Activated T-cell treated with anti-CD3 and anti-CD28 coated beads, Interleukin-2, amount 50 U/mL, for 4 hours (primary cell): ENCODE measurements around the gene PCDHB13. TPM values are rescaled to one million over a fixed set of nuclear protein-coding genes. Genes with fewer than 3 reads are reported as not detected.
"Not testable (repeated sequence)": the region's sequence is repeated elsewhere in the genome, so short reads cannot be mapped to it uniquely, and the experiment has no call there.

Experiments
- ATAC-seq, 2 donors: fragments of 200-7000 bp; cut with Tn5 transposase; one replicate each; pipeline ENCODE4 v1.10.0; 2021
- DNase-seq: peaks from one replicate; pipeline ENCODE4 v3.0.0-alpha.2; 2020
- H3K27me3 Mint-ChIP-seq: one replicate; pipeline ENCODE4 v1.8.0; 2021; ENCODE audit warnings: low read depth, mixed read lengths
- H3K36me3 Mint-ChIP-seq: one replicate; pipeline ENCODE4 v1.8.0; 2022; ENCODE audit warnings: mixed read lengths; ENCODE audit not compliant: insufficient read depth
- H3K4me1 Mint-ChIP-seq: one replicate; pipeline ENCODE4 v1.8.0; 2021; ENCODE audit warnings: low read depth, mixed read lengths
- H3K4me3 Mint-ChIP-seq: one replicate; pipeline ENCODE4 v1.8.0; 2021; ENCODE audit warnings: mild to moderate bottlenecking, moderate library complexity, mixed read lengths
- H3K9me3 Mint-ChIP-seq: one replicate; pipeline ENCODE4 v1.8.0; 2021; ENCODE audit warnings: mixed read lengths
- total RNA-seq, 3 donors: library from RNA; stranded (reverse); gene quantifications; one replicate each; pipeline ENCODE4 v1.2.1, GENCODE V29; 2021

The PCDHB13 gene
- total RNA-seq, 3 donors from 2014 or later, result 0.08 to 0.16 (median 0.10) TPM

DNA sequence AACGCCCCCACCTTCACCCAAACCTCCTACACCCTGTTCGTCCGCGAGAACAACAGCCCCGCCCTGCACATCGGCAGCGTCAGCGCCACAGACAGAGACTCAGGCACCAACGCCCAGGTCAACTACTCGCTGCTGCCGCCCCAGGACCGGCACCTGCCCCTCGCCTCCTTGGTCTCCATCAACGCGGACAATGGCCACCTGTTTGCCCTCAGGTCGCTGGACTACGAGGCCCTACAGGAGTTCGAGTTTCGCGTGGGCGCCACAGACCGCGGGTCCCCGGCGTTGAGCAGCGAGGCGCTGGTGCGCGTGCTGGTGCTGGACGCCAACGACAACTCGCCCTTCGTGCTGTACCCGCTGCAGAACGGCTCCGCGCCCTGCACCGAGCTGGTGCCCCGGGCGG, 11.1 kb downstream of the PCDHB13 start:
- H3K27me3 Mint-ChIP-seq, result peaks cover 38% of the 10 kb centered on the region
- not testable (repeated sequence) for ATAC-seq, H3K4me3 Mint-ChIP-seq, H3K36me3 Mint-ChIP-seq, DNase-seq, H3K4me1 Mint-ChIP-seq
- H3K9me3 Mint-ChIP-seq, result peaks cover 18% of the 10 kb centered on the region

DNA sequence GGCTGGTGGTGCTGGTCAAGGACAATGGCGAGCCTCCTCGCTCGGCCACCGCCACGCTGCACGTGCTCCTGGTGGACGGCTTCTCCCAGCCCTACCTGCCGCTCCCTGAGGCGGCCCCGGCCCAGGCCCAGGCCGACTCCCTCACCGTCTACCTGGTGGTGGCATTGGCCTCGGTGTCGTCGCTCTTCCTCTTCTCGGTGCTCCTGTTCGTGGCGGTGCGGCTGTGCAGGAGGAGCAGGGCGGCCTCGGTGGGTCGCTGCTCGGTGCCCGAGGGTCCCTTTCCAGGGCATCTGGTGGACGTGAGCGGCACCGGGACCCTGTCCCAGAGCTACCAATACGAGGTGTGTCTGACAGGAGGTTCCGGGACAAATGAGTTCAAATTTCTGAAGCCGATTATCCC, 11.7 kb downstream of the PCDHB13 start:
- not testable (repeated sequence) for ATAC-seq, H3K4me3 Mint-ChIP-seq, H3K36me3 Mint-ChIP-seq, H3K4me1 Mint-ChIP-seq, DNase-seq
- H3K27me3 Mint-ChIP-seq, result peaks cover 36% of the 10 kb centered on the region
- H3K9me3 Mint-ChIP-seq, result peaks cover 15% of the 10 kb centered on the region

DNA sequence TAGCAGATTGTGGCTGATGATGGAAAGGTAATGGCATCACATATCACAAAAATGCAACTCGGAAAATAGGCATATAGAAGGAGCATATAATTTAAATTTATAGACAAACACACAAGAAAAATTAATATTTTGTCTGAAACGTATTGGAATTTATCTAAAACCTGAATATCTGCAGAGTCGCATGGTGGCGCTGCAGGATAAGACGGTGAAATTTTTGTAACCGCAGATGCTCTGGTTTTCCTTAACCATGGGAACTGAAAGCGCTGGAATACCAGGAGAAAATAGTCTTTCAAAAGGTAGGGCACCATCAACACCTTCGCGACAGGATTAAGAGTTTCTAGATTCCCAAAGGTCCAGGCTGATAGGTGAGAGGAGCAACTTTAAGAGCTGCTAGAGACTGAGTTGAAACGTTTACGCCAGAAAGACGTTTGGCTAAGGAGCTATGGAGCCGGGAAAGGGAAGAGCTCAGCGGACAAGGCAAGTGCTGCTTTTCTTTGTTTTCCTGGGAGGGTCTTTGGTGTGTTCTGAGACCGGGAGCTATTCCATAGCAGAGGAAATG, 20.5 kb downstream of the PCDHB13 start:
- Mint-ChIP-seq H3K4me3 (no peak overlapping the region), H3K36me3 (peaks cover 5% of the 10 kb centered on the region), H3K4me1 (no peaks in the 10 kb centered on the region), H3K27me3 (peaks cover 35% of the 10 kb centered on the region), H3K9me3 (peaks cover 47% of the 10 kb centered on the region)
- DNase-seq (no peak), ATAC-seq (no peak)

DNA sequence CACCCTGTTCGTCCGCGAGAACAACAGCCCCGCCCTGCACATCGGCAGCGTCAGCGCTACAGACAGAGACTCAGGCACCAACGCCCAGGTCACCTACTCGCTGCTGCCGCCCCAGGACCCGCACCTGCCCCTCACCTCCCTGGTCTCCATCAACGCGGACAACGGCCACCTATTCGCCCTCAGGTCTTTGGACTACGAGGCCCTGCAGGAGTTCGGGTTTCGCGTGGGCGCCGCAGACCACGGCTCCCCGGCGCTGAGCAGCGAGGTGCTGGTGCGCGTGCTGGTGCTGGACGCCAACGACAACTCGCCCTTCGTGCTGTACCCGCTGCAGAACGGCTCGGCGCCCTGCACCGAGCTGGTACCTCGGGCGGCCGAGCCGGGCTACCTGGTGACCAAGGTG, 22.2 kb downstream of the PCDHB13 start:
- Mint-ChIP-seq H3K27me3 (peaks cover 53% of the 10 kb centered on the region), H3K9me3 (peaks cover 63% of the 10 kb centered on the region), H3K36me3 (peaks cover 12% of the 10 kb centered on the region)
- H3K4me3 Mint-ChIP-seq, H3K4me1 Mint-ChIP-seq, DNase-seq, ATAC-seq: not testable (repeated sequence)

DNA sequence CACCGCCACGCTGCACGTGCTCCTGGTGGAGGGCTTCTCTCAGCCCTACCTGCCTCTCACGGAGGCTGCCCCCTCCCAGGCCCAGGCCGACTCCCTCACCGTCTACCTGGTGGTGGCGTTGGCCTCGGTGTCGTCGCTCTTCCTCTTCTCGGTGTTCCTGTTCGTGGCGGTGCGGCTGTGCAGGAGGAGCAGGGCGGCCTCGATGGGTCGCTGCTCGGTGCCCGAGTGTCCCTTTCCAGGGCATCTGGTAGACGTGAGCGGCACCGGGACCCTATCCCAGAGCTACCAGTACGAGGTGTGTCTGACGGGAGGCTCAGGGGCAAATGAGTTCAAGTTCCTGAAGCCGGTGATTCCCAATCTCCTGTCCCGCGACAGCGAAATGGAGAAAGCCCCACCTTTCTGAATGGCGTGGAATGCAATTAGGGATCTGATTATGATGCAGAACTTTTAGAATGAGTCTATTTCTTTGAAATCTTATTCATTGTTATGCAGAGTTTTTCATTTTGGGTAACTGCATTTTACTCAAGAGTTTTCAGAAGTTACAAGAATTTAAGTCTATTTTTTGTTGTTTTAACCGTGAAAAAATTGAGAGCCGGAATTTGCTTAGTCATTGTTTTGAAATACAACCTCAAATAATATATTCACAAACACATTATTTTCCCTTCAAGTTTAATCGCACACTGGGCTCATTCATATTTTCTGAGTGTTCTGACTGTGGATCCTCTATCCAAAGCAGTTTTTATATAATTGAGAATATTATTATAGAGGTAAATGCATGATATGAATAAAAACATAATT, 23.0 kb downstream of the PCDHB13 start:
- peaks cover 57% of the 10 kb centered on the region for H3K9me3 Mint-ChIP-seq
- H3K4me1 Mint-ChIP-seq, result no peaks in the 10 kb centered on the region
- peaks cover 56% of the 10 kb centered on the region for H3K27me3 Mint-ChIP-seq
- ATAC-seq, result no peak
- peaks cover 12% of the 10 kb centered on the region for H3K36me3 Mint-ChIP-seq
- DNase-seq, result no peak
- no peak overlapping the region for H3K4me3 Mint-ChIP-seq

DNA sequence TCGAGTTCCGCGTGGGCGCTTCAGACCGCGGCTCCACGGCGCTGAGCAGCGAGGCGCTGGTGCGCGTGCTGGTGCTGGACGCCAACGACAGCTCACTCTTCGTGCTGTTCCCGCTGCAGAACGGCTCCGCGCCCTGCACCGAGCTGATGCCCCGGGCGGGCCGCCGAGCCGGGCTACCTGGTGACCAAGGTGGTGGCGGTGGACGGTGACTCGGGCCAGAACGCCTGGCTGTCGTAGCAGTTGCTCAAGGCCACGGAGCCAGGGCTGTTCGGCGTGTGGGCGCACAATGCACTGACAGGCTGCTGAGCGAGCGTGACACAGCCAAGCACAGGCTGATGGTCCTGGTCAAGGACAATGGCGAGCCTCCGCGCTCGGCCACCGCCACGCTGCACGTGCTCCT, 27.8 kb downstream of the PCDHB13 start:
- Mint-ChIP-seq H3K4me1 (no peaks in the 10 kb centered on the region), H3K27me3 (peaks cover 60% of the 10 kb centered on the region), H3K9me3 (peaks cover 53% of the 10 kb centered on the region), H3K4me3 (no peak overlapping the region), H3K36me3 (peaks cover 9% of the 10 kb centered on the region)
- ATAC-seq (no peak), DNase-seq (no peak)

DNA sequence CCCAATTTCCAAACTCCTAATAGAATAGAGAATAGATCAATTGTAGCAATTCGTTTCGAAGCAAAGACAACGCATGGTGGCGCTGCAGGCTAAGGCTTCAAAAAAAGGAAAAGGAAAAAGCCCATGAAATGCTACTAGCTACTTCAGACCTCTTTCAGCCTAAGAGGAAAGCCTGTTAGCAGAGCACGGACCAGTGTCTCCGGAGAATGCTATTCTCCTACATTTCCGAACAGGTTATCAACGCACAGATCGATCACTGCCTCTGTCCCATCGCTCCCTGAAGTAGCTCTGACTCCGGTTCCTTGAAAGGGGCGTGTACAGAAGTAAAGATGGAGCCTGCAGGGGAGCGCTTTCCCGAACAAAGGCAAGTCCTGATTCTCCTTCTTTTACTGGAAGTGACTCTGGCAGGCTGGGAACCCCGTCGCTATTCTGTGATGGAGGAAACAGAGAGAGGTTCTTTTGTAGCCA, 31.6 kb downstream of the PCDHB13 start, which contains the start of gene PCDHB15:
Gene PCDHB15 (plus strand): TSS at position 146 of the 468 bp plus-strand sequence. CDS start 184 bp downstream, at position 330.
- Mint-ChIP-seq H3K27me3 (peaks cover 43% of the 10 kb centered on the region), H3K36me3 (peaks cover 8% of the 10 kb centered on the region), H3K4me1 (no peaks in the 10 kb centered on the region), H3K9me3 (peaks cover 59% of the 10 kb centered on the region), H3K4me3 (no peak within 1 kb of the TSS)
- ATAC-seq (no peak), DNase-seq (no peak)

DNA sequence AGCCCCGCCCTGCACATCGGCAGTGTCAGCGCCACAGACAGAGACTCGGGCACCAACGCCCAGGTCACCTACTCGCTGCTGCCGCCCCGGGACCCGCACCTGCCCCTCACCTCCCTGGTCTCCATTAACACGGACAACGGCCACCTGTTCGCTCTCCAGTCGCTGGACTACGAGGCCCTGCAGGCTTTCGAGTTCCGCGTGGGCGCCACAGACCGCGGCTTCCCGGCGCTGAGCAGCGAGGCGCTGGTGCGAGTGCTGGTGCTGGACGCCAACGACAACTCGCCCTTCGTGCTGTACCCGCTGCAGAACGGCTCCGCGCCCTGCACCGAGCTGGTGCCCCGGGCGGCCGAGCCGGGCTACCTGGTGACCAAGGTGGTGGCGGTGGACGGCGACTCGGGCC, 33.3 kb downstream of the PCDHB13 start:
- not testable (repeated sequence) for DNase-seq, H3K36me3 Mint-ChIP-seq, ATAC-seq, H3K4me1 Mint-ChIP-seq, H3K4me3 Mint-ChIP-seq
- Mint-ChIP-seq H3K9me3 (peaks cover 60% of the 10 kb centered on the region), H3K27me3 (peaks cover 31% of the 10 kb centered on the region)

DNA sequence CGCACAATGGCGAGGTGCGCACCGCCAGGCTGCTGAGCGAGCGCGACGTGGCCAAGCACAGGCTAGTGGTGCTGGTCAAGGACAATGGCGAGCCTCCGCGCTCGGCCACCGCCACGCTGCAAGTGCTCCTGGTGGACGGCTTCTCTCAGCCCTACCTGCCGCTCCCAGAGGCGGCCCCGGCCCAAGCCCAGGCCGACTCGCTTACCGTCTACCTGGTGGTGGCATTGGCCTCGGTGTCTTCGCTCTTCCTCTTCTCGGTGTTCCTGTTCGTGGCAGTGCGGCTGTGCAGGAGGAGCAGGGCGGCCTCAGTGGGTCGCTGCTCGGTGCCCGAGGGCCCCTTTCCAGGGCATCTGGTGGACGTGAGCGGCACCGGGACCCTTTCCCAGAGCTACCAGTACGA, 33.7 kb downstream of the PCDHB13 start:
- H3K36me3 Mint-ChIP-seq, DNase-seq, H3K4me1 Mint-ChIP-seq, ATAC-seq, H3K4me3 Mint-ChIP-seq: not testable (repeated sequence)
- peaks cover 62% of the 10 kb centered on the region for H3K9me3 Mint-ChIP-seq
- peaks cover 27% of the 10 kb centered on the region for H3K27me3 Mint-ChIP-seq

DNA sequence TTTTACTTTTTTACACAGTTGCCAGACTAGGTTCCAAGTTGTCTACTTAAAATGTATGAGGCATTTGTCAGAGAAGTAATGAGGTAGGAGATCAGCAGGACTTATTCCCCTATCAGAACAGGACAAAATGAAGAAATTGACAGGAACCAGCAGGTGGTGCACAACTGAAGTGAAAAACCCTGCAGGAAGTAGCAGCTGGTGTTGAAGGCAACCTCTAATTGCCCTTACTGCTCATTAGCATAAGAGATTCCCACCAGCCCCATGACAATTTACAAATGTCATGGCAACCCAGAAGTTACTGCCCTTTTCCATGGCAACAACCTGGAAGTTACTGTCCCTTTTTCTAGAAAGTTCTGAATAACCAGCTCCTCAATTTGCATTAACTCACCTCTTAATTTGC, 36.9 kb downstream of the PCDHB13 start:
- Mint-ChIP-seq H3K9me3 (peaks cover 61% of the 10 kb centered on the region), H3K27me3 (peaks cover 9% of the 10 kb centered on the region), H3K4me3 (no peak overlapping the region), H3K36me3 (peaks cover 3% of the 10 kb centered on the region), H3K4me1 (no peaks in the 10 kb centered on the region)
- DNase-seq (no peak), ATAC-seq (no peak)

DNA sequence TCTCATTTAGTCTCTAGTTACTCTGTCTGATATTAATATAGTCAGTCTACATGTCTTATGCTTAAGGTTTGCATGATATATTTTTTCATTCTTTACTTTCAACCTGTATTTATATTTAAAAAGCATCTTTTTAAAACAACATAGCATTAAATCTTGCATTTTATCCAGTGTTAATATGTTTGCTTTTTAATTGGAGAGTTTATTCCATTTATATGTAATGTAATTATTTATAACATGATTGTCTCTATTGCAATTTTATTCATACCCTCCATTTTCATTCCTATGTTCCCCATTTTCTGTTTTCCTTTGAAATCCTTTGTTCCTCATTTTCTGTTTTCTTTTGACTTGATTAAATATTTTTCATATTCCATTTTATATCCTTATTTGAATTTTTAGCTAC, 44.7 kb downstream of the PCDHB13 start:
- DNase-seq (no peak), ATAC-seq (no peak)
- H3K36me3 Mint-ChIP-seq, result peaks cover 17% of the 10 kb centered on the region
- peaks cover 60% of the 10 kb centered on the region for H3K9me3 Mint-ChIP-seq
- H3K27me3 Mint-ChIP-seq, result no peaks in the 10 kb centered on the region
- no peak overlapping the region for H3K4me3 Mint-ChIP-seq
- no peaks in the 10 kb centered on the region for H3K4me1 Mint-ChIP-seq

DNA sequence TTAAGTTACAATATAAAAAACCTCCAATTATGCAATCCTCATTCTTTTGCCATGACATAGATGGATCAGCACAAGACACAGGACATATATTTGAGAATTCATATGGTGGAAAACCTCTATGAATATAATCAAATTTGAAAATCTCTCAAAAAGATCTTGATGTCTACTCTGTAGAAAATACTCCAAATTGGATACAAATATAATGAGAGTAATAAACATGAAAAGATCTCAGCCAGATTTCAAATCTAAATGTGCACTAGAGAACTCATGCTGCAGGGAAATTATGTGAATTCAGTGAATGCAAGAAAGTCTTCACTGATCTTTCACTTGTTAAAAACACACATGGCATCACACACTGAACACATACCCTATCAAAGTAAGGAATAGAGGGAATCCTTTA, 45.2 kb downstream of the PCDHB13 start:
- ATAC-seq (no peak), DNase-seq (no peak)
- H3K4me1 Mint-ChIP-seq, result no peaks in the 10 kb centered on the region
- no peaks in the 10 kb centered on the region for H3K27me3 Mint-ChIP-seq
- H3K9me3 Mint-ChIP-seq, result peaks cover 63% of the 10 kb centered on the region
- H3K36me3 Mint-ChIP-seq, result peaks cover 18% of the 10 kb centered on the region
- no peak overlapping the region for H3K4me3 Mint-ChIP-seq

DNA sequence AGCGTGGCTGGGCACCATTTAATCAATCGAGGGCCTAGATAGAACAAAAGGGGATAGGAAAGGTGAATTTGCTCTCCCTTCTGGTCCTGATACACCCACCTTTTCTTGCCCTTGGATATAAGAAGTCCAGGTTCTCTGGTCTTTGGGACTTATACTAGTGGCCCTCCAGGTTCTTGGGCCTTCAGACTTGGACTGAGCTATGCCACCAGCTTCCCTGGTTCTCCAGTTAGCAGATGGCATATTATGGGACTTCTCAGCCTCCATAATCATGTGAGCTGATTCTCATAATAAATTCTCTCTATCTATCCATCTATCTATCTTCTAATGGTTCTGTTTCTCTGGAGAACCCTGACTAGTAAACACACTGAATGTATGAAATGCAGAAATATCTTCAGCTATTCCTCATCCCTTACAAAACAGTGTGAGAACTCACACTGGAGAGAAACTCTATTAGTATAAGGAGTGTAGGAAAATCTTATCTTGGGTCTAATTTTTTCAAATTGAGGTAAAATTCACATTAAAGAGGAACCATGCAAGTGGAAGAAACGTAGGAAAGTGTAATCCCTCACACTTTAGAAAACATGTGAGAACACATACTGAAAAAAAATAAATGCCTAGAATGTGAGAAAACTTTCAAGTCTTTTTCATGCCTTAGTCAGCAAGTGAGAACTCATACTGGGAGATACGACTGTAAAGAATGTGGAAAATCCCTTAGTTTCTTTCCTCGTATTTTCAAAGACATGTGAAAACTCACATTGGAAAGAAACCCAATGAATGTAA, 46.9 kb downstream of the PCDHB13 start:
- DNase-seq (no peak), ATAC-seq (no peak)
- peaks cover 58% of the 10 kb centered on the region for H3K9me3 Mint-ChIP-seq
- H3K27me3 Mint-ChIP-seq, result no peaks in the 10 kb centered on the region
- no peaks in the 10 kb centered on the region for H3K4me1 Mint-ChIP-seq
- H3K36me3 Mint-ChIP-seq, result peaks cover 21% of the 10 kb centered on the region
- no peak overlapping the region for H3K4me3 Mint-ChIP-seq

DNA sequence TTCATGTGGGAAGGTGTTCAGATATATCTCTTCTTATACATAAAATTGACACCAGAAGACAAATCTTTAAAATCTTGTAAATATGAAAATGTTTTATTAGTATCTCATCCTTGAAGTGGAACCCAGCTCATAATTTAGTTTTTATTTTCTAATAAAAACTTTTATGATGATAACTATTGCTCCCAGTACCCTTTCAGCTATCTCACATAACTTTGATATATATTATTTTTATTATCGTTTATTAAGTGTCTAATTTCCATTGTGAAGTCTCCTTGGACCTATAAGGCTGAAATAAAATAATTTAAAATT, 47.5 kb downstream of the PCDHB13 start:
- Mint-ChIP-seq H3K4me3 (no peak overlapping the region), H3K4me1 (no peaks in the 10 kb centered on the region), H3K36me3 (peaks cover 27% of the 10 kb centered on the region), H3K9me3 (peaks cover 58% of the 10 kb centered on the region), H3K27me3 (no peaks in the 10 kb centered on the region)
- ATAC-seq (no peak), DNase-seq (no peak)
